ENCODE data around the gene CSK.

GRCh38 chr15:74754593-74755215 is 27.2 kb upstream of the CSK start:
- TF ChIP-seq EZH2 (IDR thresholded peaks at IDR 0.05; ENCODE audit: borderline replicate concordance) (no peak), CTCF (IDR thresholded peaks at IDR 0.05; ENCODE audit: poor library complexity) (no peak), EZH2phosphoT487 (IDR thresholded peaks at IDR 0.05; ENCODE audit: low read depth, severe bottlenecking, unreplicated experiment) (no peak)

Data from hepatocyte (in vitro differentiated cells).